ENCODE data around the gene KHNYN.

KHNYN gene

DNA sequence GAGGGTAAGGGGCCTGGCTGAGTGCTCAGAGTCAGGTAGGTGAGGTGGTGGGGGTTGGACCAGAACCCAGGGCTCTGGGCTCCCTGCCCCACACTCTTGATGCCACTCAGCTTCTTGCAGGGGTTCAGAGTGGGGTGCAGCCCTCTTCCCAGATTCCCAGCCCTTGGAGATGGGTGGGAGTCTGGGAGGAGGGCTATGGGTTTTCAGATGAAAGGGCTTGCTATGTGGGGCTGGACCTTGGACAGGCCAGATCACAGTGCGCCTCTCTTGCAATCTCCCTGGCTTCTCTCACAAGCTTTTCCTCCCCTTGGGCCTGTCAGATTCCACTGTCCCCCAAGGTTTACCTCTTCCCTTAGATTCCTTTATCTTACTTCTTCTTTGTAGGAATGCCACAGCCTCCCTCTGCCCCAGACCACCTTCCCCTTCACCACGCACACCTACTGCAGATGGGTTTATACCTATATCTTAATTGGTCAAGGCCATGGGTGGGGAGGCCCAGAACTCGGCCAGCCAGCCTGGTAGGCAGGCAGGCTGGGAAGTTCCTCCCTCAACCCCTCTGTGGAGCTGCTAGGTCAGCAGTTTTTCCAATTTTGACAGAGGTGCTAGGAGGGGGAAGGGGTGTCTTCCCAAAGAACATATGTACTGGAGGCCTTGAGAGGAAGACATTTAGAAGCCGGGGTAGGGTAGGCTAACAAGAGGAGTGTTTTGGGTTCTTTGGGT lies 29.6 kb upstream of the KHNYN start:
- no peak for DNase-seq (ENCODE audit: low read depth, low spot score)
- TF ChIP-seq, protein P1, sequence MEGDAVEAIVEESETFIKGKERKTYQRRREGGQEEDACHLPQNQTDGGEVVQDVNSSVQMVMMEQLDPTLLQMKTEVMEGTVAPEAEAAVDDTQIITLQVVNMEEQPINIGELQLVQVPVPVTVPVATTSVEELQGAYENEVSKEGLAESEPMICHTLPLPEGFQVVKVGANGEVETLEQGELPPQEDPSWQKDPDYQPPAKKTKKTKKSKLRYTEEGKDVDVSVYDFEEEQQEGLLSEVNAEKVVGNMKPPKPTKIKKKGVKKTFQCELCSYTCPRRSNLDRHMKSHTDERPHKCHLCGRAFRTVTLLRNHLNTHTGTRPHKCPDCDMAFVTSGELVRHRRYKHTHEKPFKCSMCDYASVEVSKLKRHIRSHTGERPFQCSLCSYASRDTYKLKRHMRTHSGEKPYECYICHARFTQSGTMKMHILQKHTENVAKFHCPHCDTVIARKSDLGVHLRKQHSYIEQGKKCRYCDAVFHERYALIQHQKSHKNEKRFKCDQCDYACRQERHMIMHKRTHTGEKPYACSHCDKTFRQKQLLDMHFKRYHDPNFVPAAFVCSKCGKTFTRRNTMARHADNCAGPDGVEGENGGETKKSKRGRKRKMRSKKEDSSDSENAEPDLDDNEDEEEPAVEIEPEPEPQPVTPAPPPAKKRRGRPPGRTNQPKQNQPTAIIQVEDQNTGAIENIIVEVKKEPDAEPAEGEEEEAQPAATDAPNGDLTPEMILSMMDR (IDR thresholded peaks at IDR 0.05; ENCODE audit: low read depth, low read length) = no peak
- in situ Hi-C loops (cut with HindIII; ENCODE audit: low sequenced_read_pairs) = no loop called here
- peak overlapping the region; percentile 60 for H3K4me3 ChIP-seq (ENCODE audit: low read depth, low read length)

DNA sequence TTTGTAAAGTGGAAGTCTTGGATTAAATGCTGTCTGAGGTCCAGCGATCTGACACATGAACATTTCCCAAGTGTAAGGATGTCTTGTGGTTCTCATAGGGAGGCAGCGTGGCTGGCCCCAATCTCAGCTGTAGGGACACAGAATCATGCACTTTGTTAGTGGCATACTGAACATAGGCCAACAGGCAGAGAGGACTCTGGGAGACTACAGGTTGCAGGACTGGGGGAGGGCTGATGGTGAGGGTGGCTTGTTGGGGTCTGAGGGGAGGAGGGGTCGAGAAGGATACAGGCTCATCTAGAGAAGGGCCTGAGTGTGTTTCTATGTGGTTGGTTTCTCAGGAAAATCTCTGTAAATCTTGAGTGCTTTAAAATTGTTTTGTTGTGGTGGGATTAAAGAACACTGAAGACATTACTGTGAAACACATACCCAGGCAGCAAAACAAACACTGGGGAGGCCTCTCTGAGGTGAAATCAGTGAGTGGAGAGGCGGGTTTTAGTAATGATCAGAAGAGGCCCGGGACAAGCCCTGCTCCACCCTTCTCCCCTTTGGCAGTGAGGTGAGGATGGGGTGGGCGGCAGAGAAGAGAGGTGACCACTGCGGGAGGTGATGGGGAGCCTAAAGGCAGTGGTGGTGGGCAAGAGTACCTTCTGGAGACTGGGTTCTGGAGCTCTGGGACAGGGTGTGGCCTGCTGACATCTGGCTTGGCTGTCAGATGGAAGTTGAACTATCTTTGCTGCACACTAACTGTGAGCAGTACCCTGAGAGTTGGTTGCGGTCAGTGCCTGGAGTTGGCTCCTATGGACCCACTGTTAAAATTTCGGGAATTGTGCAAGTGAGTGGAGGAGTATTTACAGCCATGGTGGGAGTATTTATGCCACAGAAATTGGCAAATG lies 27.7 kb upstream of the KHNYN start:
- no peak for DNase-seq (ENCODE audit: low read depth, low spot score)
- in situ Hi-C loops (cut with HindIII; ENCODE audit: low sequenced_read_pairs) = no loop called here
- TF ChIP-seq, protein P1 (IDR thresholded peaks at IDR 0.05; ENCODE audit: low read depth, low read length) = no peak
- H3K4me3 ChIP-seq (ENCODE audit: low read depth, low read length) = no peak overlapping the region

DNA sequence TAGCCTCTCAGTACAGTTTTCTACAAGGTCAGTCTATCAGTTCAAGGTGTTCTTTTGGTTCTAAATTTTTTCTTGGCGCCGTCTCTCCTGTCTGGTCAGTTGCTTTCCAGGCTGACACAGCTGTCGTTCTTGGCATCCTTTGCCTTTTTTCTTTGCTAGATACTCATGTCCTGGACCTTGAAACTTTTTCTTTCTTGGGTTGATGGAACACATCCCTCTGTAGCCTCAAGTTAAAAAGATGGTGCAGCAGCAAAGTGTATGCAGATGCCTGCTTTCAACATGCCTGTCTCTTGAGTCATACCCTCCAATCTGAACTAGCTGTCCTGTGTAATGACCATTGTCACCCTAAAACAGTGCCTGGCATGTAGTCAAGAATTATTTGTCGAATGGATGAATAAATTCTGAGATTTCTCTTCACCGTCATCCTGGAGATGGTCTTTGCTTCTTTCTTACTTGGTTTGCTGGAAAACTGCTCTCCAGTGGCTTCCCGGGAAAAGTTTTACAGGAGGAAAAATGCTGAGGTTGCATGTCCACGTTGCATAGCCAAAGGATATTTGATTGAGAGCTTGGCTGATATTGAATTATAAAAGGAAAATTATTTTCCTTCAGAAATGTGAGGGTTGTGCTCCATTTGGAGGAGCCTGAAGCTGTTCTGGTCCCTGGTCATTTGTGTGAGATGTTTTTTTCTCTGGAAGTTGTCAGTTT lies 26.3 kb upstream of the KHNYN start:
- TF ChIP-seq, protein P1 (IDR thresholded peaks at IDR 0.05; ENCODE audit: low read depth, low read length) = no peak
- no peak for DNase-seq (ENCODE audit: low read depth, low spot score)
- in situ Hi-C loops (cut with HindIII; ENCODE audit: low sequenced_read_pairs) = no loop called here
- no peak overlapping the region for H3K4me3 ChIP-seq (ENCODE audit: low read depth, low read length)

DNA sequence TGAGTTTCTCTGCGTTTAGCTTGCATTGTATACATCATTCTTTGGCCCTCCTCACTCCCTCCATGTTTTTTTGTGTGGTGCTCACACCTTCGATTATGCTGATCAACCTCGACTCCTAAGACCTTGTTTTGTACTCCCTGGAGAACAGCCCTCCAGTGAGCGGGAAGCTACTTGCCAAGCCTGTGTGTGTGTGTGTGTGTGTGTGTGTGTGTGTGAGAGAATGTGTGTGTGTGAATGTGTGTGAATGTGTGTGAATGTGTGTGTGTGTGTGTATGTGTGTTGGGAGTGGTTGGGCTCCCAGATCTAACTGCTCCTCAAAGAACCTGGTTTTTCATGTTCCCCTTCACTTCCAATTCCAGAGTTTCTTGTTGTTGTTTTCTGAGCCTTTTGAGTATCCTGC lies 24.9 kb upstream of the KHNYN start:
- TF ChIP-seq, protein P1 (IDR thresholded peaks at IDR 0.05; ENCODE audit: low read depth, low read length) = no peak
- no peak for DNase-seq (ENCODE audit: low read depth, low spot score)
- in situ Hi-C loops (cut with HindIII; ENCODE audit: low sequenced_read_pairs) = no loop called here

DNA sequence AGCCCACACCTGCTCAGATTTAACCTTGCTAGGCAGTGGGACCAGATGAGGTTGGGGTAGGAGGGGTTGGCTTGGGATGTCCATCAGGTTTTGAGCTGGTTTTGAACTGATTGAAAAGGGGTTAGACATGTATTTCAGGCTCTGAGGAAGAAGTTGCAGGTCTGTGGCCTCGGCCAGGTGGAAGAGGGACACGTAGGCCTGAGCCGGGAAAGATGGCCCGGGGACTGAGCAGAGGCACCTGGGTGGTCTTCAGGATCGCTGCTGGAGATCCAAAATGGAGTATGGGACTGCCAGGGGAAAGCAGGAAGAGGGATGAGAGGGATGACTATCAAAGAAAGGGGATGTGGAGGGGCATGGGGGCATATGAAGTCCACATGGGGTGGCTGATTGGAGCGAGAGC lies 23.3 kb upstream of the KHNYN start:
- DNase-seq (ENCODE audit: low read depth, low spot score) = no peak
- H3K4me3 ChIP-seq (ENCODE audit: low read depth, low read length) = no peak overlapping the region
- in situ Hi-C loops (cut with HindIII; ENCODE audit: low sequenced_read_pairs) = no loop called here
- TF ChIP-seq, protein P1 (IDR thresholded peaks at IDR 0.05; ENCODE audit: low read depth, low read length) = no peak

More for the DNA sequence above, 24.9 kb upstream of the KHNYN start:
- H3K4me3 ChIP-seq (ENCODE audit: low read depth, low read length) = no peak overlapping the region

DNA sequence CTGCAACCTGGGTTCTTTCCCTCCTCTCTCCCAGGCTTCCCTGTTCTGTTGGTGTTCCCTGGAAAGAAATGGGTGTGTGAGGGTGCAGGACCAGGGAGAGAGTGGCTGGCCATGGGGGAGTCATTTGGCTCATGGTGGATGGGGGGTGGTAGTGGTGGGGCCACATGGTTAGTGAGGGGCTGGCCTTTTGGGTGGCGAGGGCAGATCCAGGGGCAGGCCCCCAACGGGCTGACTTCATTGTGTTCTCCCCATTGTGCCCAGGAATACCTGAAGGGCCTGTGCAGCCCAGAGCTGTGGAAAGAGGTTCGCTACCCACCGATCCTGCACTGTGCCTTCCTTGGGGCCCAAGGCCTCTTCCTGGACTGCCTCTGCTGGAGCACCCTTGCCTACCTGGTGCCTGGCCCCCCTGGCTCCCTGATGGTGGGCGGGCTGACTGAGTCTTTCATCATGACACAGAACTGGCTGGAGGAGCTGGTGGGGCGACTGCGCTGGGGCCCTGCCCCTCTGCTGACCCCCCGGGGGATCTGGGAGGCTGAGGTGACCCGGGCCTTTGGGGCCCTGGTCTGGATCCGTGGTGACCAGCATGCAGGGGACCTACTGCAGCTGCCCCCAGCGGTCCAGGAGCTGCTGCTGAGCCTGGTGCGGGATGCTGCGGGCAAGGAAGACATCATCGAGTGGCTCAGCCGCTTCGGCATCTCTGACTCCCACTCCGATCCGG lies 22.0 kb upstream of the KHNYN start:
- TF ChIP-seq, protein P1 (IDR thresholded peaks at IDR 0.05; ENCODE audit: low read depth, low read length) = no peak
- H3K4me3 ChIP-seq (ENCODE audit: low read depth, low read length) = no peak overlapping the region
- in situ Hi-C loops (cut with HindIII; ENCODE audit: low sequenced_read_pairs) = no loop called here
- no peak for DNase-seq (ENCODE audit: low read depth, low spot score)
